Tibial artery (tissue), 4 donors: Measurements from ENCODE around the gene PFN3.

Source experiments
- DNase-seq, 2 donors: peaks; one replicate each; pipeline ENCODE4 v3.0.0-alpha.2; 2019
- H3K27ac ChIP-seq, 2 donors: fragments of 200-600 bp; sonication (generic) in 1 of 2; 1 replicate in 1 of 2; 2 replicates in 1 of 2; pipeline ENCODE4 v1.5.1; 2018 to 2019; ENCODE audit warnings: mild to moderate bottlenecking in 1 of 2
- H3K27me3 ChIP-seq, 2 donors: fragments of 200-600 bp; sonication (generic) in 1 of 2; one replicate each; pipeline versions ENCODE4 v1.5.1 to v1.6.0; 2016 to 2019
- H3K36me3 ChIP-seq, 3 donors: fragments of 200-600 bp; sonication (generic) in 2 of 3; one replicate each; pipeline ENCODE4 v1.5.1; 2016 to 2019; ENCODE audit warnings: mild to moderate bottlenecking in 2 of 3
- H3K4me1 ChIP-seq, 4 donors: fragments of 200-600 bp; sonication (generic) in 2 of 4; 1 replicate in 3 of 4; 2 replicates in 1 of 4; pipeline ENCODE4 v1.5.1; 2016 to 2019
- H3K4me3 ChIP-seq, 2 donors: fragments of 200-600 bp; sonication (generic) in 1 of 2; 1 replicate in 1 of 2; 2 replicates in 1 of 2; pipeline ENCODE4 v1.5.1; 2018 to 2019; ENCODE audit warnings: mild to moderate bottlenecking in 2 of 2
- H3K9me3 ChIP-seq, 3 donors: fragments of 200-600 bp; sonication (generic) in 1 of 3; one replicate each; pipeline ENCODE4 v1.5.1; 2016 to 2019
- intact Hi-C: fragments of 100-400 bp; cut with DNase I; formaldehyde crosslinking; loops from one replicate; pipeline ENCODE4 v1.15.0; 2023; ENCODE audit warnings: low total_unique reads
- TF ChIP-seq, protein P1 (sequence below), 2 experiments: fragments of 200-600 bp in 1 of 2; fragments of 450-650 bp in 1 of 2; IDR thresholded peaks; one replicate each; pipeline ENCODE4 v1.5.1; 2017 to 2019; ENCODE audit warnings: antibody characterized with exemption in 2 of 2, mild to moderate bottlenecking in 1 of 2, moderate library complexity in 1 of 2

Gene PFN3

DNA sequence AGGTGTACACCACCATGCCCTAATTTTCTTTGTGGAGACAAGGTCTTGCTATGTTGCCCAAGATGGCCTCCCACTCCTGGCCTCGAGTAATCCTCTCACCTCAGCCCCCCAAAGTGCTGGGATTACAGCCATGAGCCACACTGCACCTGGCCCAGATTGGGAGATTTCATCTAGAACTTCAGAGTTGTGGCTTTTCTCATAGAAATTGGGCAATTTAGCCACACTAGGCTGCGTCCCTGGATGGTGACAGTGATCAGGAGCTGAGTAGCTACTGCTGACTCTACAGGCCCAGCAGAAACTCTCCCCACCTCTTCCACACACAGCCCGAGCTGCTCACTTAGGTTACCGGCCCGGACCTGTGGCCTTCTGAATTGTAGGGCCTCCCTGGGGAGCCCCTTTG lies 7.7 kb downstream of the PFN3 start:
- intact Hi-C loops = loop anchor here (5.0 kb wide), 1 partner anchor 110 kb away; no protein-coding TSS in a partner anchor
- Histone ChIP-seq H3K9me3 (no peaks in the 10 kb centered on the region), H3K27me3 (peaks cover 0 to 46% of the 10 kb centered on the region in 2 donors), H3K27ac (no peak overlapping the region), H3K36me3 (no peaks in the 10 kb centered on the region), H3K4me3 (no peak overlapping the region), H3K4me1 (peaks cover 0 to 6% (median 0%) of the 10 kb centered on the region in 4 donors)
- TF ChIP-seq, protein P1, sequence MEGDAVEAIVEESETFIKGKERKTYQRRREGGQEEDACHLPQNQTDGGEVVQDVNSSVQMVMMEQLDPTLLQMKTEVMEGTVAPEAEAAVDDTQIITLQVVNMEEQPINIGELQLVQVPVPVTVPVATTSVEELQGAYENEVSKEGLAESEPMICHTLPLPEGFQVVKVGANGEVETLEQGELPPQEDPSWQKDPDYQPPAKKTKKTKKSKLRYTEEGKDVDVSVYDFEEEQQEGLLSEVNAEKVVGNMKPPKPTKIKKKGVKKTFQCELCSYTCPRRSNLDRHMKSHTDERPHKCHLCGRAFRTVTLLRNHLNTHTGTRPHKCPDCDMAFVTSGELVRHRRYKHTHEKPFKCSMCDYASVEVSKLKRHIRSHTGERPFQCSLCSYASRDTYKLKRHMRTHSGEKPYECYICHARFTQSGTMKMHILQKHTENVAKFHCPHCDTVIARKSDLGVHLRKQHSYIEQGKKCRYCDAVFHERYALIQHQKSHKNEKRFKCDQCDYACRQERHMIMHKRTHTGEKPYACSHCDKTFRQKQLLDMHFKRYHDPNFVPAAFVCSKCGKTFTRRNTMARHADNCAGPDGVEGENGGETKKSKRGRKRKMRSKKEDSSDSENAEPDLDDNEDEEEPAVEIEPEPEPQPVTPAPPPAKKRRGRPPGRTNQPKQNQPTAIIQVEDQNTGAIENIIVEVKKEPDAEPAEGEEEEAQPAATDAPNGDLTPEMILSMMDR (IDR thresholded peaks at IDR 0.05) = no peak
- DNase-seq = no peak

DNA sequence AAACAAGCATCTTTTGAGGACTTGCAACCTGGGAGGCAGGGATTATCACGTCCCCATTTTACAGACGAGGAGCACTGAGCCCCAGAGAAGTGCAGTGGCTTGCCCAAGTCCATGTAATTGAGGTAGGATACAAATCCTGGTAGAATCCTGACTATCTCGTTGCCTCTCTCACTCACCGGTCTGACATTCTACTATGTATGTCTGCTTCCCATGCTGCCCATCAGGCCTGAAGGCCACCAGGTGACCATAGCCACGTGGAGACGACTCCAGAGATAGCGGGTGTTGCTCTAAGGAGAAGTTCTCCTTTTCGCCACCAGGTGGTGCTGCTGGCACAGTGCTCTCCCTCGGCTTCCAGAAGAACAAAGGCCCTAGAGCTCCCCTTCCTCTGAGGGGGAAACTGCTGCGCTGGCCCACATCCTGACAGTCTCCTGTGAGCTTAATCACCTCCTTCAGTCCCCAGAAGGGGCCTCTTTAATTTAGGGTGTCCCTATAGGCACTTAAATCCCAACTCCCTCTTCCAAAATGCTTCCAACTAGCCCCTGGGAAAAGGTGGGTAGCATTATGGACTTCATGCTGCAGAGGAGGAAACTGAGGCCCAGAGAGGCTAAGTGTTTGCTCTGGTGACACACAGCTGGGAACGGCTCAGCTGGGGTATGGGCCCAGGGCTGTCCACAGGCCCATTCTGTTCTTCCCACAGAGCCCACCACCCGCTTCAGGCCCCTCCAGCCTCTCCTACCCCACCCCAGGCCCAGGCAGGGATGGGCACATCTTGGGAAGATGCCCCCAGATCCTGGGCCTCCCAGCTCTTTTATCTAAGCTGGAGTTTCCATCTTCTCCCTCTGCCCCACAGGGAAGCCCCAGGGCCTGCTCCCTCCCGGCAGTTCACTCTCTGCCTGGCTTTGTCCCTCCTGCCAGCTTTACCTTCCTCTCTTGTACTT lies 9.8 kb downstream of the PFN3 start:
- intact Hi-C loops = loop anchor here (2.0 to 5.0 kb wide), 2 partner anchors 62 to 112 kb away; no protein-coding TSS in a partner anchor
- no peaks in the 10 kb centered on the region for H3K36me3 ChIP-seq
- DNase-seq = peak; percentile 72 to 86
- H3K4me1 ChIP-seq = peaks cover 0 to 6% (median 0%) of the 10 kb centered on the region in 4 donors
- no peak overlapping the region for H3K27ac ChIP-seq
- H3K27me3 ChIP-seq = peaks cover 0 to 40% of the 10 kb centered on the region in 2 donors
- no peaks in the 10 kb centered on the region for H3K9me3 ChIP-seq
- H3K4me3 ChIP-seq = no peak overlapping the region
- TF ChIP-seq, protein P1 (IDR thresholded peaks at IDR 0.05) = peak; percentile 95 to 99

DNA sequence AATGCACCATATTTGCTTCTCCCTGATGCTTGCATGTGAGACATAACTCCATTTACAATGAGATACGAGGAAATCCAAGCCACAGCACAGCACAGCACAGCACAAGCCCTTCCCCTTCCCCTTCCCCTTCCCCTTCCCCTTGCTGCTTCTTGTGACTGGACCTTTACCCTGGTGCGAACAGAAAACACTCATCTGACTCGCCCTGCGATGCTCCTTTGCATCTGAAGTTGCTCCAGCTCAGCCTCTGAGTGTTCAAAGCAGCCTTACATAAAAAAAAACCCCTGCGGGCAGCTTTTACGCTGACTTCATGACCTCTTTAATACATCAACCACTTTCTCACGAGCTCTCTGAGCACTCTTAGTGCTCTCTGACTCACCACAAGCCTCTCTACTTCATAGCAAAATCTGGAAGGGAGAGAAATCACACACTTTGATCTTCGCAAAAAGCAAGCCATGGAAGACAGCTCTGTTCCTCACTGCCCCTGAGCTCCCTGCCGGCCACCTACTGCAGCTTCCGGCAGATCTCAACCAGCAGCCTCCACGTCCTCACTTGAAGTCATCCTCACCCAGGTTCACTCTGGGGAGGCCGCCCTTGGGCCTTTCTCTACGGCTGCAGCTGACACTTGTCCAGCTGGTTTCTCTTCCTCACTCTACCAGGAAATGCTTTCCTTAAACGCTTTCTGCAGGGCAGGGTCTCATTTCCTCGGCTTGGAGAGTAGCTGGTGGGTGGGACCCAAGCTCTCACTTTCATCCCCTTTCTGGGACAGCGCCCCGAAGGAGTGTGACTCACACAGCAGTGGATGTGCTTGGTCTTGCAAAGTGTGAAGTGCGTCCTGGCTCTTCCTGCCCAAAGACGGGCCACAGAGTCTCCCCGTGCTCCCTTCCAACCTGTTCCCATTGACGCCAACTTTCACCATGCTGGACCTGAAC lies 11.0 kb downstream of the PFN3 start:
- TF ChIP-seq, protein P1 (IDR thresholded peaks at IDR 0.05) = no peak
- no peak overlapping the region for H3K27ac ChIP-seq
- no peak overlapping the region for H3K4me3 ChIP-seq
- no peaks in the 10 kb centered on the region for H3K36me3 ChIP-seq
- intact Hi-C loops = loop anchor here (2.0 to 5.0 kb wide), 2 partner anchors 63 to 113 kb away; no protein-coding TSS in a partner anchor
- no peaks in the 10 kb centered on the region for H3K9me3 ChIP-seq
- peaks cover 0 to 6% (median 0%) of the 10 kb centered on the region in 4 donors for H3K4me1 ChIP-seq
- H3K27me3 ChIP-seq = peaks cover 0 to 47% of the 10 kb centered on the region in 2 donors
- DNase-seq = no peak

DNA sequence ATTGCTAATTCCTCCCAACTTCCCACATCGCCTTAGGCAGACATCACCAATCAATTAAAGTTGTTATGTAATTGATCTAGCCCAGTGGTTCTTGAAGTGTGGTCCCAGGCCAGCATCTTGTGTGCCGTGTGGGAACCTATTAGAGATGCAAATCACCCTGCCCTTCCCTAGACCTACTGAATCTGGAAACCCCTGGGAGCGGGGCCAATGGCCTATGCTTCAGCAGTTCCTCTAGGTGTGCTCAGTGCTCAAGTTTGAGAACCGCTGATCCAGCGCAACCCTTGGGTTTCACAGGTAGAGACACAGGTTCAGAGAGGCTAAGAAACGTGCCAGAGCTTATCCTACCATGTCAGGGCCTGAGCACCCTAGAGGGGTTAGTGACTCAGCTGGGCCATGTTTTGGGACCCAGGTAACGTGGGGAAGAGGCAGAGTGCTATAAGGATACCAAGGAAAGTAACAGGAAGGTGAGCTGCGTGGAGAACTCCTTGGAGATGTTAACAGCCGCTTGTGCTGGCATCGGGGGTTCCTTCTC lies 11.9 kb downstream of the PFN3 start:
- TF ChIP-seq, protein P1 (IDR thresholded peaks at IDR 0.05) = no peak
- intact Hi-C loops = no loop called here
- Histone ChIP-seq H3K36me3 (no peaks in the 10 kb centered on the region), H3K27me3 (peaks cover 0 to 56% of the 10 kb centered on the region in 2 donors), H3K4me1 (peaks cover 0 to 6% (median 0%) of the 10 kb centered on the region in 4 donors), H3K9me3 (no peaks in the 10 kb centered on the region), H3K4me3 (no peak overlapping the region), H3K27ac (no peak overlapping the region)
- no peak for DNase-seq

DNA sequence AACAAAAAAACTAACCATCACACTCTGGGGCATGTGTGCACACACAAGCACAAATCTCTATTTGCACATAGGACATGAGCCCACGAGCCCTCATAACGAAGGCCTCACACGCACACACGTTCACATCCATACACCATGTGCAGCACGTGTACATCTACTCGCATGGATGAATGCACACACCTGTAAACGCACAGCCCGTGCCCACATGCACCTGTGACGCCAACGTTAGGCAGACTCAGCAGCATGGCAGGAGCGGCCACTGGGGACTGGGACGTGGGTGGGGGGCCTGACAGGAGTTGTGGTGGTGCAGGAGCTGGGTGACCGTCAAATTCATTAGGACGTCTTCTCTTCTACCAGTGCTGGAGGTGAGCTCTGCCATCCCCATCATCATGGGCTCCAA lies 13.1 kb downstream of the PFN3 start:
- no peak for DNase-seq
- Histone ChIP-seq H3K27ac (no peak overlapping the region), H3K27me3 (peaks cover 0 to 66% of the 10 kb centered on the region in 2 donors), H3K9me3 (no peaks in the 10 kb centered on the region), H3K36me3 (no peaks in the 10 kb centered on the region), H3K4me3 (no peak overlapping the region), H3K4me1 (peaks cover 0 to 6% (median 0%) of the 10 kb centered on the region in 4 donors)
- TF ChIP-seq, protein P1 (IDR thresholded peaks at IDR 0.05) = no peak
- intact Hi-C loops = no loop called here
